Measurements from ENCODE around the gene MRGPRX3.

DNA sequence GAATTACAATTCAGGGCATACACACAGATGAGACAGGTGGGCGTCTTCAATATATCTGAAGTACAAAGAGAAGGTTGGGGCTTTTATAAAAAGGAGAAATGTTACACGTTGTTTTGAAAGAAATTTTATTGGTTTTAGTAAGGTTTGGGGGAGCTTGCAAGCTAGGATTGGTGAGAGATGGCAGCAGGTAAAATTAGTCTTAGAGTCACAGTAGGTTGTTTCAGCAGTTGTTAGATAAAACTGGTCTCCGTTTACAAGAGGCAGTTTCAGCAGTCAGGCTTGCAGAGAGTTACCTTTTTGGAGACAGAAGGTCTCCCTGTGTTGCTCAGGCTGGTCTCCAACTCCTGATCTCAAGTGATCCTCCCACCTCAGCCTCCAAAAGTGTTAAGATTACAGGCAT, 24.1 kb upstream of the MRGPRX3 start:
- TF ChIP-seq CTCF (IDR thresholded peaks at IDR 0.05; ENCODE audit: low read length), result no peak
- no peak for TF ChIP-seq EZH2 (IDR thresholded peaks at IDR 0.05; ENCODE audit: borderline replicate concordance, low read length)
